IMR-90 (cell line): ENCODE results near the gene SLC2A13. TPM values are rescaled to one million over a fixed set of nuclear protein-coding genes. Genes with fewer than 3 reads are reported as not detected.

ENCODE experiments used
- ATAC-seq: fragments of 200-7000 bp; cut with Tn5 transposase; 2 replicates; pipeline ENCODE4 v1.9.1; 2020; ENCODE audit warnings: low read depth, mild to moderate bottlenecking, moderate library complexity
- BruUV-seq: library from RNA; stranded (reverse); fragments of 400-500 nt; replicated peaks from 2 replicates; lab custom pipeline; 2021; lab: Mats Ljungman, UMichigan
- CTCF ChIA-PET: fragments of 300-600 bp; formaldehyde crosslinking; extraction: SDS; loops from one replicate; lab custom pipeline; 2021; ENCODE audit warnings: antibody characterized with exemption; lab: Yijun Ruan, JAX
- POLR2A ChIA-PET: fragments of 300-600 bp; sonication (Branson Sonifier 250); formaldehyde crosslinking; loops from one replicate; lab custom pipeline; 2022; ENCODE audit warnings: antibody characterized with exemption; ENCODE audit not compliant: unreplicated experiment; lab: Charles Lee
- DNase-seq: peaks from one replicate; pipeline ENCODE4 v3.0.0; 2013
- H2AFZ ChIP-seq: replicated peaks from 2 replicates; pipeline ENCODE3; 2013; ENCODE audit warnings: low read length, mild to moderate bottlenecking; ENCODE audit not compliant: poor library complexity
- H2AK5ac ChIP-seq: 2 replicates; pipeline ENCODE4 v1.6.1; 2013; ENCODE audit warnings: low read depth, low read length, inconsistent platforms
- H2AK9ac ChIP-seq: replicated peaks from 2 replicates; pipeline ENCODE3; 2013; ENCODE audit warnings: mild to moderate bottlenecking, low read depth, low read length, moderate library complexity; ENCODE audit not compliant: poor library complexity
- H2BK120ac ChIP-seq: 2 replicates; pipeline ENCODE4 v1.6.1; 2013; ENCODE audit warnings: low read depth, low read length, inconsistent platforms
- H2BK15ac ChIP-seq: 3 replicates; pipeline ENCODE4 v1.6.1; 2013; ENCODE audit warnings: low read depth, low read length, inconsistent platforms
- H2BK20ac ChIP-seq: 2 replicates; pipeline ENCODE4 v1.6.1; 2013; ENCODE audit warnings: low read depth, mild to moderate bottlenecking, inconsistent platforms, low read length, moderate library complexity
- H2BK5ac ChIP-seq: 2 replicates; pipeline ENCODE4 v1.6.1; 2013; ENCODE audit warnings: mild to moderate bottlenecking, low read depth, low read length, inconsistent platforms; ENCODE audit not compliant: poor library complexity, severe bottlenecking
- H3K14ac ChIP-seq: replicated peaks from 2 replicates; pipeline ENCODE4 v1.6.1; 2013; ENCODE audit warnings: low read depth, low read length, inconsistent platforms
- H3K18ac ChIP-seq: 2 replicates; pipeline ENCODE4 v1.6.1; 2013; ENCODE audit warnings: low read depth, low read length, control low read depth
- H3K23ac ChIP-seq: 2 replicates; pipeline ENCODE4 v1.6.1; 2013; ENCODE audit warnings: low read depth, low read length, inconsistent platforms
- H3K27ac ChIP-seq: 2 replicates; pipeline ENCODE4 v1.5.1; 2013; ENCODE audit warnings: mild to moderate bottlenecking, control low read depth, low read length; ENCODE audit not compliant: insufficient read depth
- H3K27me3 ChIP-seq: 2 replicates; pipeline ENCODE4 v1.6.1; 2013; ENCODE audit warnings: low read length; ENCODE audit not compliant: control insufficient read depth, insufficient read depth
- H3K36me3 ChIP-seq: 2 replicates; pipeline ENCODE4 v1.6.1; 2013; ENCODE audit warnings: low read length, mixed read lengths; ENCODE audit not compliant: control insufficient read depth, insufficient read depth
- H3K4ac ChIP-seq: 2 replicates; pipeline ENCODE4 v1.6.1; 2013; ENCODE audit warnings: low read depth, low read length, inconsistent platforms
- H3K4me1 ChIP-seq: 2 replicates; pipeline ENCODE4 v1.6.1; 2013; ENCODE audit warnings: low read length, mixed read lengths; ENCODE audit not compliant: control insufficient read depth, insufficient read depth
- H3K4me2 ChIP-seq: 2 replicates; pipeline ENCODE4 v1.6.1; 2013; ENCODE audit warnings: low read depth, mild to moderate bottlenecking, control low read depth, low read length, moderate library complexity
- H3K4me3 ChIP-seq: 2 replicates; pipeline ENCODE4 v1.5.1; 2013; ENCODE audit warnings: low read depth, mild to moderate bottlenecking, control low read depth, low read length, moderate library complexity; ENCODE audit not compliant: insufficient read depth
- H3K56ac ChIP-seq: 2 replicates; pipeline ENCODE4 v1.6.1; 2013; ENCODE audit warnings: low read length, inconsistent platforms; ENCODE audit not compliant: insufficient read depth; ENCODE audit errors: extremely low read depth
- H3K79me1 ChIP-seq, 2 experiments: 2 replicates each; pipeline ENCODE4 v1.6.1; 2013; ENCODE audit warnings: low read length in 2 of 2, inconsistent platforms in 1 of 2, low read depth in 1 of 2
- H3K9ac ChIP-seq: 2 replicates; pipeline ENCODE4 v1.6.1; 2013; ENCODE audit warnings: low read depth, low read length, control low read depth
- H3K9me1 ChIP-seq: 2 replicates; pipeline ENCODE4 v1.6.1; 2013; ENCODE audit warnings: low read length, inconsistent platforms; ENCODE audit not compliant: insufficient read depth
- H3K9me3 ChIP-seq: 2 replicates; pipeline ENCODE4 v1.6.1; 2013; ENCODE audit warnings: low read length; ENCODE audit not compliant: control insufficient read depth, insufficient read depth
- H4K20me1 ChIP-seq: 2 replicates; pipeline ENCODE4 v1.6.1; 2013; ENCODE audit warnings: low read length, inconsistent platforms; ENCODE audit not compliant: insufficient read depth
- H4K5ac ChIP-seq: 2 replicates; pipeline ENCODE4 v1.6.1; 2013; ENCODE audit warnings: mild to moderate bottlenecking, low read depth, low read length, control low read depth
- H4K8ac ChIP-seq, 2 experiments: 2 replicates each; pipeline ENCODE4 v1.6.1; 2013; ENCODE audit warnings: low read depth in 2 of 2, low read length in 2 of 2, control low read depth in 1 of 2, inconsistent platforms in 1 of 2
- H4K91ac ChIP-seq: 2 replicates; pipeline ENCODE4 v1.6.1; 2013; ENCODE audit warnings: low read depth, low read length, inconsistent platforms; ENCODE audit not compliant: insufficient read depth
- BHLHE40 ChIP-seq: fragments of 150-350 bp; IDR thresholded peaks from 2 replicates; pipeline ENCODE4 v1.6.1; 2016; ENCODE audit warnings: mild to moderate bottlenecking, low read depth, low read length
- CEBPB ChIP-seq: IDR thresholded peaks from 2 replicates; pipeline ENCODE4 v1.6.1; 2012; ENCODE audit warnings: low read depth, low read length, improper control_type of control experiment
- CHD1 ChIP-seq: IDR thresholded peaks from 2 replicates; pipeline ENCODE4 v1.6.1; 2012; ENCODE audit warnings: low read depth, low read length, improper control_type of control experiment
- FOS ChIP-seq: fragments of 150-350 bp; IDR thresholded peaks from 2 replicates; pipeline ENCODE4 v1.6.1; 2016; ENCODE audit warnings: low read depth, low read length
- MAFK ChIP-seq: IDR thresholded peaks from 2 replicates; pipeline ENCODE4 v1.6.1; 2012; ENCODE audit warnings: low read depth, low read length, improper control_type of control experiment
- MAZ ChIP-seq: IDR thresholded peaks from 2 replicates; pipeline ENCODE4 v1.6.1; 2012; ENCODE audit warnings: low read depth, mild to moderate bottlenecking, low read length, improper control_type of control experiment, moderate library complexity, borderline replicate concordance
- MXI1 ChIP-seq: IDR thresholded peaks from 2 replicates; pipeline ENCODE4 v1.6.1; 2012; ENCODE audit warnings: low read depth, mild to moderate bottlenecking, low read length, moderate library complexity, borderline replicate concordance
- NFE2L2 ChIP-seq: fragments of 150-350 bp; IDR thresholded peaks from 2 replicates; pipeline ENCODE4 v1.6.1; 2016; ENCODE audit warnings: low read depth, mild to moderate bottlenecking, low read length
- POLR2A ChIP-seq: IDR thresholded peaks from 2 replicates; pipeline ENCODE4 v1.6.1; 2012; ENCODE audit warnings: mild to moderate bottlenecking, low read depth, low read length
- RAD21 ChIP-seq: IDR thresholded peaks from 2 replicates; pipeline ENCODE4 v1.6.1; 2012; ENCODE audit warnings: low read length, improper control_type of control experiment
- RCOR1 ChIP-seq: IDR thresholded peaks from 2 replicates; pipeline ENCODE4 v1.6.1; 2012; ENCODE audit warnings: mild to moderate bottlenecking, low read length, improper control_type of control experiment; ENCODE audit not compliant: insufficient replicate concordance
- RFX5 ChIP-seq: IDR thresholded peaks from 2 replicates; pipeline ENCODE4 v1.8.0; 2012; ENCODE audit warnings: low read depth, mild to moderate bottlenecking, low read length, moderate library complexity
- SMC3 ChIP-seq: fragments of 150-350 bp; IDR thresholded peaks from 2 replicates; pipeline ENCODE4 v1.6.1; 2016; ENCODE audit warnings: low read depth, mild to moderate bottlenecking, antibody characterized with exemption, low read length, moderate library complexity
- WGBS, 2 experiments: methylation state at CpG; one replicate each; pipeline versions ENCODE4 v1.1.5 to v1.1.7; 2013; ENCODE audit warnings: missing lambda C conversion rate in 2 of 2; ENCODE audit not compliant: insufficient read length in 1 of 2; ENCODE audit errors: extremely low coverage in 2 of 2; 5-methylcytosine and 5-hydroxymethylcytosine counted together
- dilution Hi-C: fragments of 300-500 bp; cut with HindIII; formaldehyde crosslinking; loops from one replicate; pipeline ENCODE4 v1.14.3; 2018; ENCODE audit warnings: low sequenced_read_pairs; ENCODE audit not compliant: unreplicated experiment
- in situ Hi-C: fragments of 300-500 bp; cut with MboI; formaldehyde crosslinking; loops from 3 replicates; pipeline ENCODE4 v1.14.3; 2019; ENCODE audit warnings: low sequenced_read_pairs, inconsistent platforms, mixed read lengths
- intact Hi-C: fragments of 100-400 bp; cut with micrococcal nuclease; formaldehyde crosslinking; loops from 2 replicates; pipeline ENCODE4 v1.10.0; 2022
- polyA plus RNA-seq, 3 experiments: library from polyadenylated mRNA; depleted of rRNA; stranded (reverse); fragments of >200 nt; gene quantifications; 2 replicates each; pipeline ENCODE4 v1.2.3, GENCODE V29; 2012; ENCODE audit warnings: low replicate concordance in 1 of 3
- total RNA-seq: library from RNA; depleted of rRNA; stranded (reverse); fragments of >200 nt; gene quantifications from 2 replicates; pipeline ENCODE4 v1.2.3, GENCODE V29; 2012
- TF ChIP-seq, protein P1 (sequence below): fragments of 150-350 bp; IDR thresholded peaks from 2 replicates; pipeline ENCODE4 v1.6.1; 2016; ENCODE audit warnings: low read depth, mild to moderate bottlenecking, low read length, moderate library complexity, borderline replicate concordance
- TF ChIP-seq, protein P2 (sequence below): fragments of 150-350 bp; IDR thresholded peaks from 2 replicates; pipeline ENCODE4 v1.6.1; 2017; ENCODE audit warnings: mild to moderate bottlenecking, antibody characterized with exemption, low read length, low read depth
- TF ChIP-seq, protein P3 (sequence below): conservative IDR thresholded peaks from 2 replicates; pipeline ENCODE4 v1.5.1; 2012; ENCODE audit warnings: mild to moderate bottlenecking, low read depth, low read length, improper control_type of control experiment

SLC2A13 gene
- total and polyA plus RNA-seq, 2 of the 4 experiments (the other 2 are of a cell fraction), result 1.5 to 3.9 TPM

DNA sequence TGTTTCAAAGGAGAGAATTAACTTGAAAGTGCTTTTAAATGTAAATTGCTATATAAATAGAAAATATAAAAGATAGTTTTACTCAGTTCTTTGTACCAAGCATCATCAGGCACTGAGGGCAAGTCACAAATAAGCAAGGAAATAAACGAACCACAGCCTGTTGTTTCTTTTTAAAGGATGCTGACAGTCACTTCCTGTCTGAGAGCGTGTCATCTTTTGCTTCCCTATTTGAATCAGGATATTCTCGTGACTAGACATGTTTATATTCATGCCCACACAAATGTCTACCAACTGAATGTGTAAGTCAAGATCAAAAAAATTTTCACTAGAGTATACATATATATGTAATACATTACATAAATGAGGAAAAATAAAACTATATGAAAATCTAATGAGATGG lies 31.4 kb upstream of the SLC2A13 start:
- Histone ChIP-seq H3K9ac (no peak overlapping the region), H2BK120ac (no peak overlapping the region), H3K4me3 (no peak overlapping the region), H4K5ac (no peak overlapping the region), H3K18ac (no peak overlapping the region), H2BK15ac (no peak overlapping the region), H3K9me3 (no peaks in the 10 kb centered on the region), H3K27me3 (no peaks in the 10 kb centered on the region), H3K79me1 (no peaks in the 10 kb centered on the region), H3K36me3 (no peaks in the 10 kb centered on the region), H2BK20ac (no peak overlapping the region), H3K4ac (no peak overlapping the region), H3K56ac (no peak overlapping the region), H3K9me1 (no peaks in the 10 kb centered on the region), H3K14ac (no peak overlapping the region), H3K27ac (no peak overlapping the region), H3K4me1 (no peaks in the 10 kb centered on the region), H3K23ac (no peak overlapping the region), H2AK5ac (no peak overlapping the region), H4K20me1 (no peaks in the 10 kb centered on the region), H2AFZ (no peak overlapping the region), H4K91ac (no peak overlapping the region), H2BK5ac (no peak overlapping the region), H4K8ac (no peak overlapping the region), H3K4me2 (no peak overlapping the region; the same call in 1 of the 2 replicates), H2AK9ac (no peak overlapping the region)
- ChIA-PET CTCF (no interaction called here), POLR2A (no interaction called here)
- no peak for TF ChIP-seq POLR2A
- TF ChIP-seq FOS, result no peak
- TF ChIP-seq RAD21, result no peak
- TF ChIP-seq CHD1, result no peak
- TF ChIP-seq, protein P1, sequence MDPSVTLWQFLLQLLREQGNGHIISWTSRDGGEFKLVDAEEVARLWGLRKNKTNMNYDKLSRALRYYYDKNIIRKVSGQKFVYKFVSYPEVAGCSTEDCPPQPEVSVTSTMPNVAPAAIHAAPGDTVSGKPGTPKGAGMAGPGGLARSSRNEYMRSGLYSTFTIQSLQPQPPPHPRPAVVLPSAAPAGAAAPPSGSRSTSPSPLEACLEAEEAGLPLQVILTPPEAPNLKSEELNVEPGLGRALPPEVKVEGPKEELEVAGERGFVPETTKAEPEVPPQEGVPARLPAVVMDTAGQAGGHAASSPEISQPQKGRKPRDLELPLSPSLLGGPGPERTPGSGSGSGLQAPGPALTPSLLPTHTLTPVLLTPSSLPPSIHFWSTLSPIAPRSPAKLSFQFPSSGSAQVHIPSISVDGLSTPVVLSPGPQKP, result no peak
- TF ChIP-seq RFX5, result no peak
- TF ChIP-seq NFE2L2, result no peak
- TF ChIP-seq, protein P2, sequence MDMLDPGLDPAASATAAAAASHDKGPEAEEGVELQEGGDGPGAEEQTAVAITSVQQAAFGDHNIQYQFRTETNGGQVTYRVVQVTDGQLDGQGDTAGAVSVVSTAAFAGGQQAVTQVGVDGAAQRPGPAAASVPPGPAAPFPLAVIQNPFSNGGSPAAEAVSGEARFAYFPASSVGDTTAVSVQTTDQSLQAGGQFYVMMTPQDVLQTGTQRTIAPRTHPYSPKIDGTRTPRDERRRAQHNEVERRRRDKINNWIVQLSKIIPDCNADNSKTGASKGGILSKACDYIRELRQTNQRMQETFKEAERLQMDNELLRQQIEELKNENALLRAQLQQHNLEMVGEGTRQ, result no peak
- no peak for TF ChIP-seq SMC3
- no peak for TF ChIP-seq MAZ
- no peak for TF ChIP-seq CEBPB
- TF ChIP-seq, protein P3, sequence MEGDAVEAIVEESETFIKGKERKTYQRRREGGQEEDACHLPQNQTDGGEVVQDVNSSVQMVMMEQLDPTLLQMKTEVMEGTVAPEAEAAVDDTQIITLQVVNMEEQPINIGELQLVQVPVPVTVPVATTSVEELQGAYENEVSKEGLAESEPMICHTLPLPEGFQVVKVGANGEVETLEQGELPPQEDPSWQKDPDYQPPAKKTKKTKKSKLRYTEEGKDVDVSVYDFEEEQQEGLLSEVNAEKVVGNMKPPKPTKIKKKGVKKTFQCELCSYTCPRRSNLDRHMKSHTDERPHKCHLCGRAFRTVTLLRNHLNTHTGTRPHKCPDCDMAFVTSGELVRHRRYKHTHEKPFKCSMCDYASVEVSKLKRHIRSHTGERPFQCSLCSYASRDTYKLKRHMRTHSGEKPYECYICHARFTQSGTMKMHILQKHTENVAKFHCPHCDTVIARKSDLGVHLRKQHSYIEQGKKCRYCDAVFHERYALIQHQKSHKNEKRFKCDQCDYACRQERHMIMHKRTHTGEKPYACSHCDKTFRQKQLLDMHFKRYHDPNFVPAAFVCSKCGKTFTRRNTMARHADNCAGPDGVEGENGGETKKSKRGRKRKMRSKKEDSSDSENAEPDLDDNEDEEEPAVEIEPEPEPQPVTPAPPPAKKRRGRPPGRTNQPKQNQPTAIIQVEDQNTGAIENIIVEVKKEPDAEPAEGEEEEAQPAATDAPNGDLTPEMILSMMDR, result no peak
- TF ChIP-seq BHLHE40, result no peak
- TF ChIP-seq MXI1, result no peak
- TF ChIP-seq MAFK, result no peak
- no peak for TF ChIP-seq RCOR1
- in situ Hi-C loops, result no loop called here
- dilution Hi-C loops, result no loop called here
- intact Hi-C loops, result no loop called here
- no TSS peak for BruUV-seq
- DNase-seq (peak; percentile 6), ATAC-seq (no peak)
- WGBS, 2 experiments, result 20% methylated on average over 1 of the region's 3 CpGs; no CpG with 5 or more reads in 1 of the 2 experiments
